ENCODE data around the gene ELP1. TPM values are rescaled to one million over a fixed set of nuclear protein-coding genes. Genes with fewer than 3 reads are reported as not detected.

The ELP1 gene
- polyA plus RNA-seq, 1 experiment = 29.9 TPM

Small RNA genes within 50 kb of the gene (small RNA-seq; reads per million reads assigned to genes)
- gene AL359692.1 (ENCODE audit: insufficient read length, low read depth) = not detected

Other genes starting within 250 kb of the ELP1 start
- gene ACTL7B, start 78.1 kb downstream of the ELP1 start, polyA plus RNA-seq (2011; rRNA removed) = not detected in 2 replicates
- not detected in 2 replicates for gene ACTL7A, start 71.9 kb downstream of the ELP1 start, polyA plus RNA-seq (2011; rRNA removed)
- 17.6 and 24.5 TPM in 2 replicates for gene ABITRAM, start 276 bp upstream of the ELP1 start, polyA plus RNA-seq (2011; rRNA removed)
- 60.6 and 82.7 TPM in 2 replicates for gene CTNNAL1, start 79.4 kb upstream of the ELP1 start, polyA plus RNA-seq (2011; rRNA removed)
- gene TMEM245, start 185.8 kb upstream of the ELP1 start, polyA plus RNA-seq (2011; rRNA removed) = 36.1 and 42.0 TPM in 2 replicates
- gene FRRS1L, start 233.1 kb upstream of the ELP1 start, polyA plus RNA-seq (2011; rRNA removed) = 0.10 and 0.14 TPM in 2 replicates